Endothelial cell of umbilical vein (primary cell): ENCODE data around the gene SHLD2.
"Not testable (repeated sequence)": the region's sequence is repeated elsewhere in the genome, so short reads cannot be mapped to it uniquely, and the experiment has no call there.

ENCODE experiments used
- CTCF ChIP-seq, 2 donors: IDR thresholded peaks; 1 replicate in 1 of 2; 2 replicates in 1 of 2; pipeline ENCODE4 v1.5.1; 2011; ENCODE audit warnings: low read length in 2 of 2, mild to moderate bottlenecking in 2 of 2, moderate library complexity in 2 of 2, control low read depth in 1 of 2, inconsistent platforms in 1 of 2, low read depth in 1 of 2; ENCODE audit not compliant: insufficient read depth in 1 of 2; ENCODE audit errors: extremely low read depth in 1 of 2
- EZH2 ChIP-seq: IDR thresholded peaks from 2 replicates; pipeline ENCODE4 v1.6.1; 2012; ENCODE audit warnings: borderline replicate concordance, low read depth, mild to moderate bottlenecking, moderate library complexity, low read length, inconsistent platforms; ENCODE audit not compliant: severe bottlenecking
- FOS ChIP-seq: IDR thresholded peaks from 2 replicates; pipeline ENCODE4 v1.6.1; 2011; ENCODE audit warnings: mild to moderate bottlenecking, low read length, moderate library complexity, borderline replicate concordance; ENCODE audit not compliant: insufficient read depth
- GATA2 ChIP-seq: IDR thresholded peaks from 2 replicates; pipeline ENCODE4 v1.7.0; 2011; ENCODE audit warnings: low read depth, mild to moderate bottlenecking, moderate library complexity, mixed read lengths, low read length; ENCODE audit not compliant: insufficient read length, insufficient read depth
- JUN ChIP-seq: IDR thresholded peaks from 2 replicates; pipeline ENCODE4 v1.6.1; 2011; ENCODE audit warnings: borderline replicate concordance, low read depth; ENCODE audit not compliant: insufficient read length, insufficient read depth
- MAX ChIP-seq: IDR thresholded peaks from 2 replicates; pipeline ENCODE4 v1.6.1; 2011; ENCODE audit not compliant: insufficient read depth, insufficient read length
- MYC ChIP-seq: IDR thresholded peaks from one replicate; pipeline ENCODE4 v1.6.1; 2011; ENCODE audit warnings: mild to moderate bottlenecking, low read depth, low read length
- POLR2A ChIP-seq: IDR thresholded peaks from 2 replicates; pipeline ENCODE4 v1.6.1; 2012; ENCODE audit warnings: low read depth, mild to moderate bottlenecking, control low read depth, low read length
- POLR2AphosphoS5 ChIP-seq: IDR thresholded peaks from 2 replicates; pipeline ENCODE4 v1.6.1; 2012; ENCODE audit warnings: low read depth, mild to moderate bottlenecking, control low read depth, low read length, moderate library complexity; ENCODE audit not compliant: insufficient read depth

GRCh38 chr10:87206922-87207321, 111.9 kb downstream of the SHLD2 start:
- not testable (repeated sequence) for TF ChIP-seq CTCF (IDR thresholded peaks at IDR 0.05; ENCODE audit: extremely low read depth in 1 of 2, insufficient read depth in 1 of 2, low read depth in 1 of 2, low read length in 2 of 2); MAX; EZH2; MYC; POLR2AphosphoS5; POLR2A; FOS; JUN; GATA2
